Activated CD4-positive, alpha-beta T cell treated with anti-CD3 and anti-CD28 coated beads for 36 hours (primary cell): Measurements from ENCODE around the gene USP47. TPM values are rescaled to one million over a fixed set of nuclear protein-coding genes. Genes with fewer than 3 reads are reported as not detected.

Source experiments
- ATAC-seq: fragments of 200-7000 bp; cut with Tn5 transposase; one replicate; pipeline ENCODE4 v1.10.0; 2021; ENCODE audit warnings: mild to moderate bottlenecking, moderate library complexity
- CTCF ChIA-PET: fragments of 350-600 bp; sonication (Branson Sonifier 250); formaldehyde crosslinking; loops from one replicate; lab custom pipeline; 2021; ENCODE audit warnings: antibody characterized with exemption; lab: Charles Lee
- POLR2A ChIA-PET: fragments of 350-600 bp; sonication (Branson Sonifier 250); formaldehyde crosslinking; loops from one replicate; lab custom pipeline; 2021; ENCODE audit warnings: antibody characterized with exemption, inconsistent platforms; lab: Charles Lee
- DNase-seq: peaks from one replicate; pipeline ENCODE4 v3.0.0-alpha.2; 2020
- H3K27ac Mint-ChIP-seq: one replicate; pipeline ENCODE4 v1.8.0; 2021; ENCODE audit warnings: mixed read lengths
- H3K27me3 Mint-ChIP-seq: one replicate; pipeline ENCODE4 v1.8.0; 2021; ENCODE audit warnings: mixed read lengths
- H3K36me3 Mint-ChIP-seq: one replicate; pipeline ENCODE4 v1.8.0; 2021; ENCODE audit warnings: low read depth, mixed read lengths
- H3K4me1 Mint-ChIP-seq: one replicate; pipeline ENCODE4 v1.8.0; 2021; ENCODE audit warnings: mixed read lengths
- H3K4me3 Mint-ChIP-seq: one replicate; pipeline ENCODE4 v1.8.0; 2021; ENCODE audit warnings: mild to moderate bottlenecking, moderate library complexity, mixed read lengths
- H3K9me3 Mint-ChIP-seq: one replicate; pipeline ENCODE4 v1.8.0; 2021; ENCODE audit warnings: low read depth, mixed read lengths
- intact Hi-C, 2 experiments: fragments of 100-400 bp; cut with DNase I in 1 of 2; cut with micrococcal nuclease in 1 of 2; formaldehyde crosslinking; loops; one replicate each; pipeline versions ENCODE4 v1.14.2 to v1.15.1; 2022 to 2024; cut with DNase I, micrococcal nuclease
- total RNA-seq, 2 experiments: library from RNA; stranded (reverse); gene quantifications; one replicate each; pipeline ENCODE4 v1.2.3, GENCODE V29; 2021

USP47 gene
- total RNA-seq, 2 experiments from 2014 or later = 43.3 to 56.3 TPM

DNA sequence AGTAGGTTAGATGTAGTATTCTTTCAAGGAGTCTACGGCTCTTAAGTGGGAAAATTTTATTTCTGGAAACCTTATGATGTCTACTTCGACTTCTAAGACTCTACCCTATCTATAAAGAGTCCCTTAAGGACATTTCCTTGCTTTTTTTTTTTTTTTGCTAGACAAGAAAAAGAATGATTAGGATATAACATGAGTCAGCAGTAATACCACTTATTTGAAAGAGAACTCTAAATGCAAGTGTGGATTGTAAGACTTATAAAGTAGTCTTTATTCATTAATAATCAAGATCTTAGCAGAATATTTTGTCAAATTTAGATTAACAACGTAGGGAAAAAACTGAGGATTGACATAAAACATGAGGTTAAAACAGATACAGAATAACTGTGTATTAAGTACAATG lies 95.7 kb downstream of the USP47 start:
- no peaks in the 10 kb centered on the region for H3K9me3 Mint-ChIP-seq
- H3K4me3 Mint-ChIP-seq = no peak overlapping the region
- H3K27ac Mint-ChIP-seq = no peak overlapping the region
- ChIA-PET CTCF (interaction anchor here (1.3 kb wide), 1 partner anchor 108 kb away, joined by 3 read pairs; no protein-coding TSS in a partner anchor), POLR2A (no interaction called here)
- no peaks in the 10 kb centered on the region for H3K4me1 Mint-ChIP-seq
- no peaks in the 10 kb centered on the region for H3K27me3 Mint-ChIP-seq
- peaks cover 43% of the 10 kb centered on the region for H3K36me3 Mint-ChIP-seq
- DNase-seq (no peak), ATAC-seq (no peak)
- intact Hi-C loops = loop anchor here in 1 of 2 experiments (10.0 kb wide), 1 partner anchor 347 kb away; no protein-coding TSS in a partner anchor

DNA sequence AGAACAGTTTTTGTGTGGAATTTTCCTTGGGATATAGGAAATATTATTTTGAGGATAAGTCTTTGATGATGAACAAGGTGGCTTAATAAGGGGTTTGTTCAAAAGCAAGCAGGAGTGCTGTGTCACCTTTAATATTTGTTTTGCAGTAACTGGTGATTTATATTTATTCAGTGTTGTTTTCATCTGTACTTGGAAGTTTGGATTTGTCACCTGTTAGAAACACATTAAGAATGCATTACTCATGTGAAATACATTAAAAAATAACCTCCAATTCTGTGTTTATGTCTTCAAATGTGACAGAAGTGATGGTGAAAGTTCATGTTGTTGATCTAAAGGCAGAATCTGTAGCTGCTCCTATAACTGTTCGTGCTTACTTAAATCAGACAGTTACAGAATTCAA lies 96.2 kb downstream of the USP47 start:
- CTCF ChIA-PET = interaction anchor here (0.6 to 1.3 kb wide), 4 partner anchors 107 to 1732 kb away, joined by 3 to 5 read pairs (median 3); no protein-coding TSS in a partner anchor
- no peaks in the 10 kb centered on the region for H3K9me3 Mint-ChIP-seq
- H3K27ac Mint-ChIP-seq = no peak overlapping the region
- no peak for DNase-seq
- ATAC-seq = no peak
- peaks cover 40% of the 10 kb centered on the region for H3K36me3 Mint-ChIP-seq
- H3K27me3 Mint-ChIP-seq = no peaks in the 10 kb centered on the region
- no peaks in the 10 kb centered on the region for H3K4me1 Mint-ChIP-seq
- intact Hi-C loops = loop anchor here in 1 of 2 experiments (10.0 kb wide), 1 partner anchor 347 kb away; no protein-coding TSS in a partner anchor
- H3K4me3 Mint-ChIP-seq = no peak overlapping the region
- POLR2A ChIA-PET = no interaction called here

DNA sequence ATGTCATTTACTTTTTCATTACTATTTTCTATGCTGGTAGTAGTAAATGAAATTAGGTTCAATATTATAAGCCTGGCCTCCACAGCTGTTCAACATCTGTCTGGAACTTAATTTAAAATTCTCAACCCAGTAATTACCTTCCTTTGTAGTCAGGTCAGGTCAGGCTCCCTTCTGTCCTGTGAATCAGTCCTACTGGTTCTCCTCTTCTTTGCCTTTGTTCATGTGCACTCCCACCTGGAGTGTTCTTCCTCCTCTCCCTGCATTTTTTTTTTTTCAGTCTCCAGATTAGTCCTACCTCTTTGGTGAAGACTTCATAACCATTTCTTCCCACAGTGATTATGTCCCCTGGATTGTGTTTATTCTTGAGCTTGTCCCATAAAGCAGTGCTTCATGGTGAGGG lies 98.8 kb downstream of the USP47 start:
- ChIA-PET CTCF (no interaction called here), POLR2A (no interaction called here)
- intact Hi-C loops = no loop called here
- Mint-ChIP-seq H3K27ac (peak overlapping the region; percentile 20), H3K4me3 (no peak overlapping the region), H3K4me1 (no peaks in the 10 kb centered on the region), H3K27me3 (no peaks in the 10 kb centered on the region), H3K9me3 (no peaks in the 10 kb centered on the region), H3K36me3 (peaks cover 38% of the 10 kb centered on the region)
- no peak for DNase-seq
- no peak for ATAC-seq

DNA sequence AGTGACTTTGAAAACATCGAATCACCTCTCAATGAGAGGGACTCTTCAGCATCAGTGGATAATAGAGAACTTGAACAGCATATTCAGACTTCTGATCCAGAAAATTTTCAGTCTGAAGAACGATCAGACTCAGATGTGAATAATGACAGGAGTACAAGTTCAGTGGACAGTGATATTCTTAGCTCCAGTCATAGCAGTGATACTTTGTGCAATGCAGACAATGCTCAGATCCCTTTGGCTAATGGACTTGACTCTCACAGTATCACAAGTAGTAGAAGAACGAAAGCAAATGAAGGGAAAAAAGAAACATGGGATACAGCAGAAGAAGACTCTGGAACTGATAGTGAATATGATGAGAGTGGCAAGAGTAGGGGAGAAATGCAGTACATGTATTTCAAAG lies 100.9 kb downstream of the USP47 start:
- CTCF ChIA-PET = interaction anchor here (1.3 kb wide), 1 partner anchor 11 kb away, joined by 3 read pairs; no protein-coding TSS in a partner anchor
- DNase-seq = no peak
- Mint-ChIP-seq H3K4me3 (no peak overlapping the region), H3K27me3 (no peaks in the 10 kb centered on the region), H3K9me3 (no peaks in the 10 kb centered on the region), H3K27ac (no peak overlapping the region), H3K36me3 (peaks cover 32% of the 10 kb centered on the region), H3K4me1 (no peaks in the 10 kb centered on the region)
- no peak for ATAC-seq
- POLR2A ChIA-PET = no interaction called here
- intact Hi-C loops = no loop called here

DNA sequence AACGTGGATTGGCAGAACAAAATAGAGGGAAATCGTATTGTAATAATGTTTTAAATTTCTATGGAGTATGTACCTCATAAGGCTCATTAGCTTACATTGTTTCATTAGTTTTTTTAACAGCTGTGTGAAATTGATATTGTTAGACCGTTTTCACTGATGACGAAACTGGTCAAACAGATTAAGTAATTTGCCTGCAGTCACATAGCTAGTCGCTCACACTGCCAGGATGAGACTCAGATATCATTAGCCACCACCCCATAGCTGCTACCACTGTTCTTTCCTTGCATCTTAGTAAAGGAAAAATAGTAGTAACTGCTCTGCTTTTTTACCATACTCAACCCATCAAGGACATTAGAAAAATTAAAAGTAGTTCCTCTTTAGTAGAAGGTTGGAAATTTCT lies 102.7 kb downstream of the USP47 start:
- H3K36me3 Mint-ChIP-seq = peaks cover 29% of the 10 kb centered on the region
- H3K4me1 Mint-ChIP-seq = no peaks in the 10 kb centered on the region
- intact Hi-C loops = no loop called here
- DNase-seq (no peak), ATAC-seq (no peak)
- no peak overlapping the region for H3K27ac Mint-ChIP-seq
- no peaks in the 10 kb centered on the region for H3K27me3 Mint-ChIP-seq
- POLR2A ChIA-PET = no interaction called here
- H3K9me3 Mint-ChIP-seq = no peaks in the 10 kb centered on the region
- no peak overlapping the region for H3K4me3 Mint-ChIP-seq
- CTCF ChIA-PET = interaction anchor here (0.5 to 1.2 kb wide), 3 partner anchors 22 to 535 kb away, joined by 3 read pairs; no protein-coding TSS in a partner anchor

DNA sequence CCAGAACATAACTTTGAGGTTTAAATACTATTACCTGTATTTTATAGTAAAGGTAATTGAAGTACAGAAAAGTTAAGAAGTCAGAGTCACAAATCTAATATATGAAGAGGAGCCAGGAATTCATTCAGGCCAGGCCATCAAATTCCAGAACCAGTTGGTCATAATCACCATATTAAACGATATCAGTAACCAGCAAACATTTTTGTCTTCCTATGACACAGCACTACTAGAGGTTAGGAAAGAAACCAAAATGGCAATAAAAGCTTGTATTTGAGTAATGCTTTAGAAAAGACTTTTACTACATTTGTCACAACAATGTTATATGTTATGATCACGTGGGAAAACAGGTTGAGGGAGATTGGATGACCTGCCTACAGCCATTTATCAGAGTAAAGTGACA lies 104.4 kb downstream of the USP47 start:
- DNase-seq (no peak), ATAC-seq (no peak)
- no peaks in the 10 kb centered on the region for H3K4me1 Mint-ChIP-seq
- no peak overlapping the region for H3K4me3 Mint-ChIP-seq
- no peak overlapping the region for H3K27ac Mint-ChIP-seq
- ChIA-PET POLR2A (no interaction called here), CTCF (interaction anchor here (0.6 to 2.7 kb wide), 7 partner anchors 10 to 505 kb away, joined by 3 to 13 read pairs (median 4); no protein-coding TSS in a partner anchor)
- no peaks in the 10 kb centered on the region for H3K9me3 Mint-ChIP-seq
- H3K27me3 Mint-ChIP-seq = no peaks in the 10 kb centered on the region
- intact Hi-C loops = no loop called here
- H3K36me3 Mint-ChIP-seq = peaks cover 33% of the 10 kb centered on the region

DNA sequence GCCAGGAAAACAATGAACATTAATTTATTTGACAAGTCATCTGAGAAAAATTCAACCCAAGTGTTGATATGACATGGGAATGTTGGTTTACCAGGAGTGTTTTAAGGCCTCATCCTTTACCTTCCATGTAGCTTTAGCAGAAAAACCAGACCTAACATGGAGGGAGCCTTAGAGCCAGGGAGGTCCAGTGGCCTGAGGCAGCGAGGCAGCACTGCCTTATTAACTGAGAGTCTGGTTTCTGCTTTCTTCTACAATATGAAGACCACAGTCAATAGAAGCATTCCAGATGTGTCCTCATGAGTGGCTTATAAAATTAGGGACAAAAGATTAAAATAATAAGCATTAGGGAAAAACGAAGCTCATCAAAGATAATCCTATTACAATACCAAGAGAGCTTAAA lies 105.1 kb downstream of the USP47 start:
- Mint-ChIP-seq H3K27me3 (no peaks in the 10 kb centered on the region), H3K4me1 (no peaks in the 10 kb centered on the region), H3K36me3 (peaks cover 35% of the 10 kb centered on the region), H3K9me3 (no peaks in the 10 kb centered on the region), H3K4me3 (no peak overlapping the region), H3K27ac (no peak overlapping the region)
- ATAC-seq (no peak), DNase-seq (no peak)
- ChIA-PET CTCF (interaction anchor here (0.6 to 2.7 kb wide), 9 partner anchors 9 to 506 kb away, joined by 3 to 13 read pairs (median 4); no protein-coding TSS in a partner anchor), POLR2A (no interaction called here)
- intact Hi-C loops = no loop called here

DNA sequence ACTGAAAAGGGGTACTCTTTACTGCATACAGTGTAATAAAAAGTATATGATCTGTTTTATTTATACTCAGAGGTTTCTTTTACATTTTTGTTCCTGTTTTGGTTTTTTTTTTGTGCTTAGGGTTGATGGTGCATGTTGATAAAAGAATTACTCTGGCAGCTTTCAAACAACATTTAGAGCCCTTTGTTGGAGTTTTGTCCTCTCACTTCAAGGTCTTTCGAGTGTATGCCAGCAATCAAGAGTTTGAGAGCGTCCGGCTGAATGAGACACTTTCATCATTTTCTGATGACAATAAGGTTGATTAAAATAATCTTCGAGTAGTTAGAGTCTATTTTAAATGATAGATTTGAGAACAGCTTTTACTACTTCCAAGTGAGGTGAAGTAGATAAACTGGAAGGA lies 106.1 kb downstream of the USP47 start:
- Mint-ChIP-seq H3K9me3 (no peaks in the 10 kb centered on the region), H3K4me1 (no peaks in the 10 kb centered on the region), H3K4me3 (no peak overlapping the region), H3K27ac (no peak overlapping the region), H3K36me3 (peaks cover 39% of the 10 kb centered on the region), H3K27me3 (no peaks in the 10 kb centered on the region)
- intact Hi-C loops = no loop called here
- ATAC-seq (no peak), DNase-seq (no peak)
- CTCF ChIA-PET = interaction anchor here (0.6 to 2.7 kb wide), 7 partner anchors 10 to 189 kb away, joined by 3 to 13 read pairs (median 4); no protein-coding TSS in a partner anchor
- POLR2A ChIA-PET = no interaction called here

DNA sequence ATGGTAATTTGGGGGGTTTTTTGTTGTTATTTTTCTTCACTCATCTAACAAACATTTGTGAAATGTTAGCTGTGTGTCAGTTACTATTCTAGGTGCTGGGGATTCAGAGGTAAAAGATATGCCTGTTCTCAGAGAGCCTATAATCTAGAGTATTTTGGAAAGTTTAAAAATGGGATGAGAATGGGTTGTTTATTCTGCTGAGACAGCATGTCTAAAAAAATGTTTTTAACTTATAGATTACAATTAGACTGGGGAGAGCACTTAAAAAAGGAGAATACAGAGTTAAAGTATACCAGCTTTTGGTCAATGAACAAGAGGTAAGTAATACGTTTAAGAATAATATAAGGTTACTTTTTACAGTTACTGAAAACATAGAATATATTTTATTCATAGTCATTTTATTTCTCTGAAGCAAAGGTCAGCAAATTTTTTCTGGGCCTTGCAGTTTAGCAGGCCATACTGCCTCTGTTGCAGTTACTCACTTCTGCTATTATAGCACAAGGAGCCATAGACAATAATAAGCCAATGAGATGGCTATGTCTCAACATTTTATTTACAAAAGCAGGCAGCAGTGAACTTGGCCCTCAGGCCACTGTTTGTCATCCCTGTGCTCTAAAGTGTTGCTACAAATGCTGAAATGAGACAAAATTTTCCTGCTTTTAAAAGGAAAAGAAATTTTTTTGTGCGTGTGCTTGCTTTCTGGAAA lies 106.6 kb downstream of the USP47 start:
- no peak for DNase-seq

DNA sequence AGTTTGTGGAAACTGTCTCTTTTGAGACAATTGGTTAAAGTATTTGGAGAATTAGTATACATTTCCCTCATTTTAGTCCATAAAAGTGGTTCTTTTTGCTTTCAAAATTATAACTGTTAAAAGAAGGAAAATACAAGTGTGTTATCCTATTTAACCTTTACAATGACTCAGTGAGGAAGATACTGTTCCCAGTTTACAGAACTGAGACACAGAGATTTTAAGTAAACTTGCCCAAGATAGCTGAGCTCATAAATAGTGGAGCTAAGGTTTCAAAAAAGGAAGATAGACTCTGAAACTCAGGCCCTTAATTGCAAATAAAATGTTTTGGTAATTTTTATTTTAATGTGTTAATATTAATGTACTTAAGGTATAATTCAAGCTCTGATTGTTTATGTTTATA lies 107.7 kb downstream of the USP47 start:
- peaks cover 36% of the 10 kb centered on the region for H3K36me3 Mint-ChIP-seq

More for the DNA sequence above, 106.6 kb downstream of the USP47 start:
- Mint-ChIP-seq H3K36me3 (peaks cover 41% of the 10 kb centered on the region), H3K4me1 (no peaks in the 10 kb centered on the region), H3K27ac (no peak overlapping the region), H3K4me3 (no peak overlapping the region), H3K27me3 (no peaks in the 10 kb centered on the region), H3K9me3 (no peaks in the 10 kb centered on the region)
- intact Hi-C loops = no loop called here
- ChIA-PET CTCF (interaction anchor here (0.6 to 2.7 kb wide), 4 partner anchors 13 to 190 kb away, joined by 3 to 13 read pairs (median 4); no protein-coding TSS in a partner anchor), POLR2A (no interaction called here)
- ATAC-seq = no peak

DNA sequence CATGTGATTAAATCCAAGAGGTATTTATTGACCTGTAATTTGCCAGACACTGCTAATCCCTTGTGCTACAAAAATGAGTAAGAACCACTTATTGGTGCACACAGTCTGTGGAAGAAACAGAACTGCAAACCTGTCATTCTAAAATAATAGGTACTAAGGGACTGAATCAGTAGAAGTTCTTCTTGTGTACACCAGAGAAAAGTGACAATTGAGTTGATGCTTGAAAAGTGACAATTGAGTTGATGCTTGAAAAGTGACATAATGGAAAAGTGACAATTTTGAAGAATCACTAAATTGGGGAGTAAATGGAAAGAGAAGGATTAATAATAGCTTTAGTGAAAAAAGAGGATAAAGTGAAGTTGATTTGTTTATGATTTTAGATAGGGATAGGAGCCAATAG lies 110.3 kb downstream of the USP47 start:
- ATAC-seq (no peak), DNase-seq (no peak)
- H3K27ac Mint-ChIP-seq = peak overlapping the region; percentile 27
- H3K27me3 Mint-ChIP-seq = no peaks in the 10 kb centered on the region
- H3K4me3 Mint-ChIP-seq = no peak overlapping the region
- ChIA-PET CTCF (no interaction called here), POLR2A (no interaction called here)
- no peaks in the 10 kb centered on the region for H3K9me3 Mint-ChIP-seq
- peaks cover 44% of the 10 kb centered on the region for H3K36me3 Mint-ChIP-seq
- intact Hi-C loops = no loop called here
- H3K4me1 Mint-ChIP-seq = no peaks in the 10 kb centered on the region

More for the DNA sequence above, 107.7 kb downstream of the USP47 start:
- Mint-ChIP-seq H3K4me3 (no peak overlapping the region), H3K27me3 (no peaks in the 10 kb centered on the region), H3K9me3 (no peaks in the 10 kb centered on the region), H3K27ac (no peak overlapping the region), H3K4me1 (no peaks in the 10 kb centered on the region)
- intact Hi-C loops = no loop called here
- DNase-seq (no peak), ATAC-seq (no peak)
- ChIA-PET CTCF (interaction anchor here (0.8 kb wide), 1 partner anchor 11 kb away, joined by 3 read pairs; no protein-coding TSS in a partner anchor), POLR2A (no interaction called here)

DNA sequence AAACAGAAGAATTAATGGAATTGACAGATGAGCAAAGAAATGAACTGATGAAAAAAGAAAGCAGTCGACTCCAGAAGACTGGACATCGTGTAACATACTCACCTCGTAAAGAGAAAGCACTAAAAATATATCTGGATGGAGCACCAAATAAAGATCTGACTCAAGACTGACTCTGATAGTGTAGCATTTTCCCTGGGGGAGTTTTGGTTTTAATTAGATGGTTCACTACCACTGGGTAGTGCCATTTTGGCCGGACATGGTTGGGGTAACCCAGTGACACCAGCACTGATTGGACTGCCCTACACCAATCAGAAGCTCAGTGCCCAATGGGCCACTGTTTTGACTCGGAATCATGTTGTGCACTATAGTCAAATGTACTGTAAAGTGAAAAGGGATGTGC lies 114.2 kb downstream of the USP47 start:
- no peak overlapping the region for H3K27ac Mint-ChIP-seq
- H3K27me3 Mint-ChIP-seq = no peaks in the 10 kb centered on the region
- no peaks in the 10 kb centered on the region for H3K9me3 Mint-ChIP-seq
- CTCF ChIA-PET = interaction anchor here (0.5 to 2.4 kb wide), 4 partner anchors 9 to 157 kb away, joined by 3 to 9 read pairs (median 4); no protein-coding TSS in a partner anchor
- POLR2A ChIA-PET = no interaction called here
- no peak overlapping the region for H3K4me3 Mint-ChIP-seq
- peaks cover 25% of the 10 kb centered on the region for H3K4me1 Mint-ChIP-seq
- ATAC-seq (no peak), DNase-seq (no peak)
- peaks cover 36% of the 10 kb centered on the region for H3K36me3 Mint-ChIP-seq
- intact Hi-C loops = no loop called here
